Left hindlimb (tissue), 1 donor: ENCODE data around the gene HNF4A.

ENCODE experiments used
- DNase-seq: peaks from one replicate; pipeline ENCODE4 v3.0.0-alpha.2; 2018

The HNF4A gene

GRCh38 chr20:44426879-44427790, 71.6 kb downstream of the HNF4A start:
- DNase-seq, result no peak

GRCh38 chr20:44427804-44428173, 72.3 kb downstream of the HNF4A start:
- DNase-seq, result no peak

GRCh38 chr20:44428174-44429016, 72.9 kb downstream of the HNF4A start:
- DNase-seq, result no peak

- DNase-seq, result no peak
Measured at GRCh38 chr20:44429017-44429339, 73.5 kb downstream of the HNF4A start.

- DNase-seq, result no peak
Measured at GRCh38 chr20:44429419-44430269, 74.1 kb downstream of the HNF4A start.

- DNase-seq, result no peak
Measured at GRCh38 chr20:44430270-44431065, 75.0 kb downstream of the HNF4A start.

GRCh38 chr20:44431118-44431501, 75.6 kb downstream of the HNF4A start:
- no peak for DNase-seq

- no peak for DNase-seq
Measured at GRCh38 chr20:44431502-44432234, 76.2 kb downstream of the HNF4A start.

GRCh38 chr20:44432618-44433577, 77.4 kb downstream of the HNF4A start:
- DNase-seq, result no peak

GRCh38 chr20:44433751-44434538, 78.4 kb downstream of the HNF4A start:
- no peak for DNase-seq

GRCh38 chr20:44435630-44436335, 80.3 kb downstream of the HNF4A start:
- no peak for DNase-seq

- no peak for DNase-seq
Measured at GRCh38 chr20:44436393-44436792, 80.9 kb downstream of the HNF4A start.

- DNase-seq, result no peak
Measured at GRCh38 chr20:44437497-44437896, 82.0 kb downstream of the HNF4A start.

- no peak for DNase-seq
Measured at GRCh38 chr20:44438782-44439181, 83.3 kb downstream of the HNF4A start.

- no peak for DNase-seq
Measured at GRCh38 chr20:44439318-44439717, 83.8 kb downstream of the HNF4A start.

- DNase-seq, result no peak
Measured at GRCh38 chr20:44442298-44443070, 87.0 kb downstream of the HNF4A start.

GRCh38 chr20:44445742-44446710, 90.5 kb downstream of the HNF4A start:
- no peak for DNase-seq
